T-helper 2 cell treated with Interferon-gamma antibody and Interleukin-4, amounts not matched to agents 100 ng/mL and 5 ng/mL, for 36 hours (primary cell): ENCODE results near the gene IGFALS. TPM values are rescaled to one million over a fixed set of nuclear protein-coding genes. Genes with fewer than 3 reads are reported as not detected.

ENCODE experiments used
- intact Hi-C: fragments of 100-400 bp; cut with micrococcal nuclease; formaldehyde crosslinking; loops from one replicate; pipeline ENCODE4 v1.15.1; 2023
- total RNA-seq: library from RNA; stranded (reverse); gene quantifications from 2 replicates; pipeline ENCODE4 v1.2.3, GENCODE V29; 2022

The IGFALS gene
- total RNA-seq, 1 donor from 2014 or later, result 0.11 TPM

- intact Hi-C loops, result no loop called here
Observed at GRCh38 chr16:1749152-1750117, 44.1 kb downstream of the IGFALS start.

- intact Hi-C loops, result no loop called here
Observed at GRCh38 chr16:1747934-1748333, 45.6 kb downstream of the IGFALS start.

- intact Hi-C loops, result no loop called here
Observed at GRCh38 chr16:1746693-1747195, 46.8 kb downstream of the IGFALS start.

- intact Hi-C loops, result no loop called here
Observed at GRCh38 chr16:1745900-1746692, 47.4 kb downstream of the IGFALS start.

GRCh38 chr16:1745181-1745899 is 48.2 kb downstream of the IGFALS start:
- intact Hi-C loops, result no loop called here

GRCh38 chr16:1744338-1744840 is 49.1 kb downstream of the IGFALS start:
- intact Hi-C loops, result no loop called here

- intact Hi-C loops, result no loop called here
Observed at GRCh38 chr16:1743376-1744337, 49.8 kb downstream of the IGFALS start.

- intact Hi-C loops, result no loop called here
Observed at GRCh38 chr16:1741553-1742165, 51.8 kb downstream of the IGFALS start.

GRCh38 chr16:1740781-1741490 is 52.6 kb downstream of the IGFALS start:
- intact Hi-C loops, result no loop called here

Other genes starting within 250 kb of the IGFALS start
- gene IFT140, start 181.6 kb downstream of the IGFALS start, total RNA-seq, result 7.4 and 8.3 TPM in 2 replicates
- gene CRAMP1, start 181.3 kb downstream of the IGFALS start, total RNA-seq, result 26.4 and 29.4 TPM in 2 replicates
- gene JPT2, start 115.4 kb downstream of the IGFALS start, total RNA-seq, result 73.3 and 73.5 TPM in 2 replicates
- 86.9 and 89.1 TPM in 2 replicates for gene MAPK8IP3, start 87.5 kb downstream of the IGFALS start, total RNA-seq
- 33.3 and 34.3 TPM in 2 replicates for gene NME3, start 22.2 kb downstream of the IGFALS start, total RNA-seq
- 29.2 and 34.1 TPM in 2 replicates for gene EME2, start 20.9 kb downstream of the IGFALS start, total RNA-seq
- 121 and 131 TPM in 2 replicates for gene MRPS34, start 20.6 kb downstream of the IGFALS start, total RNA-seq
- gene SPSB3, start 11.1 kb downstream of the IGFALS start, total RNA-seq, result 29.5 and 32.7 TPM in 2 replicates
- 55.1 and 55.6 TPM in 2 replicates for gene NUBP2, start 10.7 kb downstream of the IGFALS start, total RNA-seq
- 43.4 and 46.1 TPM in 2 replicates for gene HAGH, start 33.1 kb upstream of the IGFALS start, total RNA-seq
- gene FAHD1, start 33.5 kb upstream of the IGFALS start, total RNA-seq, result 10.5 and 11.6 TPM in 2 replicates
- gene MEIOB, start 78.5 kb upstream of the IGFALS start, total RNA-seq, result not detected in 2 replicates
- not detected in 2 replicates for gene HS3ST6, start 124.7 kb upstream of the IGFALS start, total RNA-seq
- 14.0 and 14.1 TPM in 2 replicates for gene MSRB1, start 149.5 kb upstream of the IGFALS start, total RNA-seq
- not detected in 2 replicates for gene RPL3L, start 161.0 kb upstream of the IGFALS start, total RNA-seq
- gene NDUFB10, start 165.8 kb upstream of the IGFALS start, total RNA-seq, result 119 and 123 TPM in 2 replicates
- gene RPS2, start 171.1 kb upstream of the IGFALS start, total RNA-seq, result 2,826 and 2,856 TPM in 2 replicates
- gene RNF151, start 173.2 kb upstream of the IGFALS start, total RNA-seq, result 0.18 TPM in 1 of 2 replicates, not detected in the other
- 36.7 and 38.2 TPM in 2 replicates for gene TBL3, start 178.3 kb upstream of the IGFALS start, total RNA-seq
- gene NOXO1, start 187.8 kb upstream of the IGFALS start, total RNA-seq, result 0.25 and 0.55 TPM in 2 replicates
- gene GFER, start 190.5 kb upstream of the IGFALS start, total RNA-seq, result 24.4 and 27.1 TPM in 2 replicates
- gene SYNGR3, start 196.3 kb upstream of the IGFALS start, total RNA-seq, result 4.9 and 5.3 TPM in 2 replicates
- 58.9 and 63.6 TPM in 2 replicates for gene ZNF598, start 216.1 kb upstream of the IGFALS start, total RNA-seq
- gene NPW, start 226.1 kb upstream of the IGFALS start, total RNA-seq, result 0.70 and 0.80 TPM in 2 replicates
- 2.2 and 3.1 TPM in 2 replicates for gene NHERF2, start 233.2 kb upstream of the IGFALS start, total RNA-seq